GM12875 (cell line): ENCODE data around the gene PKN3.
A peak's percentile ranks its signal among the peaks of the same experiment; 100 is the strongest.
"Not testable (repeated sequence)": the region's sequence is repeated elsewhere in the genome, so short reads cannot be mapped to it uniquely, and the experiment has no call there.

ENCODE experiments used
- H3K4me3 ChIP-seq: one replicate; pipeline ENCODE4 v1.5.1; 2011; ENCODE audit warnings: low read depth, low read length, control low read depth
- TF ChIP-seq, protein P1 (sequence below): IDR thresholded peaks from 2 replicates; pipeline ENCODE4 v1.5.1; 2011; ENCODE audit warnings: low read depth, mild to moderate bottlenecking, control low read depth, inconsistent platforms, low read length, moderate library complexity, borderline replicate concordance; ENCODE audit not compliant: insufficient read depth

Gene PKN3

DNA sequence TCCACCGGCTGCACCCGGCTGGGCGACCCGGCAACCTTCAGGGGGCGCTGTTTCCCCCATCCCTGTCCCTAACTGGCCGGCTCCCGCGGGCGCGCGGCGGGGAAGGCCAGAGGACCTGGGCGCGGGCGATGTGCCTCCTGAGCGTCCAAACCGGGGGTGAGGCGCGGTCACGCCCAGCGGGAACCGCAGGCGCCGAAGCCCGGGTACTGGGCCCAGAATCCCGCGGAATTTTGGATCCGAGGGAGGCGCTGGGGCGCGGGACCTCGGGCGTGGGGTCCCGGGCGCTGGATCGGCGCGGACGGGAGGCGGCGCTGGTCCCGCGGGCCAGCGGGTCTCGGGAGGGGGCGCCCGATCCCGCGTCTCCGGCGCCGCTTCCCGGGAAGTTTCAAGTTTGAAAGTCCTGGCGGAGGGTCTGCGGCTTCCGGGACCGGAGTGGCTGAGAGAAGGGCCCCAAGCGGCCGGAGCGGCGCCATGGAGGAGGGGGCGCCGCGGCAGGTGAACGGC, at the start of gene PKN3:
Gene PKN3, plus strand, starts transcription at position 59 of the 504 bp plus-strand sequence. Its CDS starts 413 bp downstream, at position 472.
- peak within 1 kb of the TSS; percentile 84 for H3K4me3 ChIP-seq
- TF ChIP-seq, protein P1, sequence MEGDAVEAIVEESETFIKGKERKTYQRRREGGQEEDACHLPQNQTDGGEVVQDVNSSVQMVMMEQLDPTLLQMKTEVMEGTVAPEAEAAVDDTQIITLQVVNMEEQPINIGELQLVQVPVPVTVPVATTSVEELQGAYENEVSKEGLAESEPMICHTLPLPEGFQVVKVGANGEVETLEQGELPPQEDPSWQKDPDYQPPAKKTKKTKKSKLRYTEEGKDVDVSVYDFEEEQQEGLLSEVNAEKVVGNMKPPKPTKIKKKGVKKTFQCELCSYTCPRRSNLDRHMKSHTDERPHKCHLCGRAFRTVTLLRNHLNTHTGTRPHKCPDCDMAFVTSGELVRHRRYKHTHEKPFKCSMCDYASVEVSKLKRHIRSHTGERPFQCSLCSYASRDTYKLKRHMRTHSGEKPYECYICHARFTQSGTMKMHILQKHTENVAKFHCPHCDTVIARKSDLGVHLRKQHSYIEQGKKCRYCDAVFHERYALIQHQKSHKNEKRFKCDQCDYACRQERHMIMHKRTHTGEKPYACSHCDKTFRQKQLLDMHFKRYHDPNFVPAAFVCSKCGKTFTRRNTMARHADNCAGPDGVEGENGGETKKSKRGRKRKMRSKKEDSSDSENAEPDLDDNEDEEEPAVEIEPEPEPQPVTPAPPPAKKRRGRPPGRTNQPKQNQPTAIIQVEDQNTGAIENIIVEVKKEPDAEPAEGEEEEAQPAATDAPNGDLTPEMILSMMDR: peak; percentile 91

DNA sequence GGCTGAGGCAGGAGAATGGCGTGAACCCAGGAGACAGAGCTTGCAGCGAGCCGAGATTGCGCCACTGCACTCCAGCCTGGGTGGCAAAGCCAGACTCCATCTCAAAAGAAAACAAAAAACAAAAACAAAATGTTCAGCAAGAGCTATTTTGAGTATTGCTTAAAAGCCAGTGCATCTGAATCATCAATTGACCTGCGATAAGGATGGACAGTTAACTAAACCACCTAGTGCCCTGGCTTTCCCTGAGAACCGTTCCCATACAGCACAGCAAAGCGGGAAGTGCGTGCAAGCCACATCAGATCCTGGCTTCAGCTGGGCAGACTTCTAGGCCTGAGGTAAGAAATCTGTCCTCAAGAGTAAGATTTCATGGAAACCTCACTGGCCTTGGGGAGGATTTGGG, 48.4 kb upstream of the PKN3 start:
- TF ChIP-seq, protein P1: no peak
- H3K4me3 ChIP-seq: no peak overlapping the region

DNA sequence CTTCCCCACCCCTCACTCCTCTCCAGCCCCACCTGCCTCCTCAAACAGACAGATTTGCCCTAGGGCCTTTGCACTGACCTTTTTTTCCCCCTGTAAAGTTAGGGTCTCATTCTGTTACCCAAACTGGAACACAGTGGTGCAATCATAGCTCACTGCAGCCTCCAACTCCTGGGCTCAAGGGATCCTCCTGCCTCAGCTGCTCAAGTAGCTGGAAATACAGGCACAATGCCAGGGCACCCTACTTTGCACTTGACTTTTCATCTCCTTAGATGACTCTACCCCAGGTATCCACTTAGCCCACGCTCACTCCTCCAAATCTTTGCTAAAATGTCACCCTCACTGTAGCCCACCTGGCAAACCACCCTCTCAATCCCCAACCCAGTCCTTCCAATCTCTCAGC, 47.8 kb upstream of the PKN3 start:
- TF ChIP-seq, protein P1: no peak
- no peak overlapping the region for H3K4me3 ChIP-seq

DNA sequence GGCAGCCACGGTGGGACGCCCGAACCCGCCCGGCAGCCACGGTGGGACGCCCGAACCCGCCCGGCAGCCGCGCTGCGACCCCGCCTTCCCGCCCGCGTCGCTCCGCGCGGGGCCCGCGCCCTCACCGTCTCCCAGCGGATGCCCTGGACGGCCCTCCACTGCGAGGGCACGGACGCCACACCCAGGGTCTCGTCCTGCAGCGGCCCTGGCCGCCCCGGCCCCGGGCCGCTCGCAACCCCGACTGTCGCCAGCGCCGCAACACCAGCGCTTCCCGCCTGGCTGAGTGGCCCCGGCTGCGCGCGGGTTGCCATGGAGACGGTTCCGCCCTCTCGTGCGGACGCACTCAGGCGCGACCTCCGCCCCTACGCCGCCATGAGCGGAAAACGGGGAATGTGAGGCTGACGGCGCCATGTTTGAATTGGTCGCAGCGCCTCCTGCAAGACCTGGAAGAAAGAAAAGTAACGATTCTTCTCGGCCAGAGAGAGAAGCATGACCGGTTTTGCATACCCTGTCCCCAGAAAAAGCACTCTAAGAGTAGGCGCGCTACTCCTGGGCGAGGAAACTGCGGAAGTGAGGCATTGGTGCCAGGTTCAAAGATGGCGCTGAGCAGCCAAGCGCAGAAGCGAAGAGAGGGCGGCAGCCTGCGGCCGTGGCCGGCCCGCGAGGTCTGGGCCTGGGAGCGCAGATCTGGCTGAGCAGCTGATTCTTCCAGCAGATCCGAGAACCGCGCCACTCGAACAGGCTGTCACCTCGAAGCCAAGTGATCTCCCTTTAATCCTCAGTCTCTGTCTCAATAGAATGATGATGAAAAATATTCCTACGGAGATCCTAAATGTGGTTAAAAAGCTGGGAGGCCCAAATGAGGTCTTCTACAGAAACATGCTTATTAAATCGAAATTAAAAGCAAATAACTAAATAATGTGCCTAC, 45.6 kb upstream of the PKN3 start, which contains the start of gene DYNC2I2:
Gene DYNC2I2, minus strand, starts transcription at position 432 of the 928 bp plus-strand sequence. Its CDS starts 121 bp downstream, at position 311.
- TF ChIP-seq, protein P1: no peak

DNA sequence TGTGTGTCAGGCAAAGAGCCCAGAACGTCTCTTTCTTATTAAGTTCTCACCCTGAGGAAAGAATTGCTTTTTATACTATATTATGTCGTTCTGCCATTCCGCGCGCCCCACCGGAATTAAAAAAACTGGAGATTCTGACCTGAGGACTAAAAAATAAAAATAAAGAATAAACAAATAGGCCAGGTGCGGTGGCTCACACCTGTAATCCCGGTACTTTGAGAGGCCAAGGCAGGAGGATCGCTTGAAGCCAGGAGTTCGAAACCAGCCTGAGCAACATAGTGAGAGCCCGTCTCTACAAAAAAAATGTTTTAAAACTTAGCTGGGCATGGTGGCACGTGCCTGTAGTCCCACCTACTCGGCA, 45.0 kb upstream of the PKN3 start:
- H3K4me3 ChIP-seq: no peak overlapping the region
- TF ChIP-seq, protein P1: no peak

More for the DNA sequence above, 45.6 kb upstream of the PKN3 start, which contains the start of gene DYNC2I2:
- H3K4me3 ChIP-seq: peak within 1 kb of the TSS; percentile 99

DNA sequence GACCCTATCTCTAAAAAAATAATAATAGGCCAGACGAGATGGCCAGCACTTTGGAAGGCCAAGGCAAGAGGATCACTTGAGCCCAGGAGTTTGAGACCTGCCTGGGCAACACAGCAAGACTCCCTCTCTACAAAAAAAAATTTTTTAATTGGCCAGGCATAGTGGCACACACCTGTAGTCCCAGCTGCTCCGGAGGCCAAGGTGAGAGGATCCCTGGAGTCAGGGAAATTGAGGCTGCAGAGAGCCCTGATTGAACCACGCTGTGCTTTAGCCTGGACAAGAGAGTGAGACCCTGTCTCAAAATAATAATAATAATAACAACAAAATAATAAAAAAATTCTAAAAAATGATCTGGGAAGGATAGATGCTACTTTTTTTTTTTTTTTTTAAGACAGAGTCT, 44.5 kb upstream of the PKN3 start:
- no peak overlapping the region for H3K4me3 ChIP-seq
- TF ChIP-seq, protein P1: no peak

DNA sequence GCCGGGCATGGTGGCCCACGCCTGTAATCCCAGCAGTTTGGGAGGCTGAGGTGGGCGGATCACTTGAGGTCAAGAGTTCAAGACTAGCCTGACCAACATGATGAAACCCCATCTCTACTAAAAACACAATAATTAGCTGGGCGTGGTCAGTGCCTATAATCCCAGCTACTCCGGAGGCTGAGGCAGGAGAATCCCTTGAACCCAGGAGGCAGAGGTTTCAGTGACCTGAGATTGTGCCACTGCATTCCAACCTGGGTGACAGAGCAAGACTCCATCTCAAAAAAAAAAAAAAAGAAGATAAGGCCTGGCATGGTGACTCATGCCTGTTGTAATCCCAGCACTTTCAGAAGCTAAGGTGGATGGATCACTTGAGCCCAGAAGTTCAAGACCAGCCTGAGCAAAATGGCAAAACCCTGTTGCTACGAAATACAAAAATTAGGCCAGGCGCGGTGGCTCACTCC, 35.8 kb upstream of the PKN3 start:
- not testable (repeated sequence) for H3K4me3 ChIP-seq
